NT2/D1 (cell line): ENCODE measurements around the gene SMC4.

ENCODE experiments used
- SUZ12 ChIP-seq: IDR thresholded peaks from 2 replicates; pipeline ENCODE4 v1.6.1; 2011; ENCODE audit not compliant: insufficient read length, insufficient read depth; ENCODE audit errors: extremely low read depth
- YY1 ChIP-seq: IDR thresholded peaks from 2 replicates; pipeline ENCODE4 v1.6.1; 2011; ENCODE audit not compliant: insufficient read length, insufficient read depth
- ZNF274 ChIP-seq: IDR thresholded peaks from 2 replicates; pipeline ENCODE4 v1.6.1; 2011; ENCODE audit warnings: mild to moderate bottlenecking, low read depth, low read length

- TF ChIP-seq YY1 (no peak), SUZ12 (no peak), ZNF274 (no peak)
Observed at GRCh38 chr3:160458151-160458550, 58.7 kb downstream of the SMC4 start.
